Vagina (tissue), 2 donors: ENCODE results near the gene TDRD9. TPM values are rescaled to one million over a fixed set of nuclear protein-coding genes. Genes with fewer than 3 reads are reported as not detected.

ENCODE experiments used
- DNase-seq, 2 donors: peaks; one replicate each; pipeline ENCODE4 v3.0.0-alpha.2; 2017; ENCODE audit errors: extremely low spot score in 2 of 2
- H3K27ac ChIP-seq: fragments of 200-600 bp; sonication (generic); one replicate; pipeline ENCODE4 v1.5.1; 2019
- H3K27me3 ChIP-seq: fragments of 200-600 bp; sonication (generic); one replicate; pipeline ENCODE4 v1.5.1; 2019
- H3K36me3 ChIP-seq, 2 donors: fragments of 200-600 bp; sonication (generic); one replicate each; pipeline ENCODE4 v1.5.1; 2017 to 2019
- H3K4me1 ChIP-seq: fragments of 200-600 bp; sonication (generic); one replicate; pipeline ENCODE4 v1.5.1; 2019
- H3K4me3 ChIP-seq, 2 donors: fragments of 200-600 bp; sonication (generic); 1 replicate in 1 of 2; 2 replicates in 1 of 2; pipeline ENCODE4 v1.5.1; 2016 to 2019
- H3K9me3 ChIP-seq: fragments of 200-600 bp; sonication (generic); one replicate; pipeline ENCODE4 v1.5.1; 2019
- POLR2A ChIP-seq, 2 donors: fragments of 450-650 bp; IDR thresholded peaks; one replicate each; pipeline ENCODE4 v1.6.1; 2017; ENCODE audit warnings: antibody characterized with exemption in 2 of 2, mild to moderate bottlenecking in 2 of 2, moderate library complexity in 2 of 2
- POLR2AphosphoS5 ChIP-seq, 2 donors: sonication (generic); formaldehyde crosslinking; IDR thresholded peaks; one replicate each; pipeline ENCODE4 v1.9.0; 2017; ENCODE audit warnings: antibody characterized with exemption in 2 of 2, mild to moderate bottlenecking in 2 of 2, low read depth in 1 of 2; ENCODE audit not compliant: insufficient read depth in 1 of 2
- intact Hi-C: fragments of 100-400 bp; cut with DNase I; formaldehyde crosslinking; loops from one replicate; pipeline ENCODE4 v1.15.1; 2023
- total RNA-seq: library from RNA; depleted of rRNA; stranded (reverse); fragments of >200 nt; gene quantifications from one replicate; pipeline ENCODE4 v1.2.3, GENCODE V29; 2016
- TF ChIP-seq, protein P1 (sequence below), 3 experiments: fragments of 450-650 bp in 2 of 3; fragments of 200-600 bp in 1 of 3; sonication (generic) in 1 of 3; IDR thresholded peaks; one replicate each; pipeline ENCODE4 v1.5.1; 2017 to 2019; ENCODE audit warnings: antibody characterized with exemption in 3 of 3, mild to moderate bottlenecking in 2 of 3, moderate library complexity in 2 of 3

Gene TDRD9
- total RNA-seq, 1 donor from 2014 or later, result 0.74 TPM

DNA sequence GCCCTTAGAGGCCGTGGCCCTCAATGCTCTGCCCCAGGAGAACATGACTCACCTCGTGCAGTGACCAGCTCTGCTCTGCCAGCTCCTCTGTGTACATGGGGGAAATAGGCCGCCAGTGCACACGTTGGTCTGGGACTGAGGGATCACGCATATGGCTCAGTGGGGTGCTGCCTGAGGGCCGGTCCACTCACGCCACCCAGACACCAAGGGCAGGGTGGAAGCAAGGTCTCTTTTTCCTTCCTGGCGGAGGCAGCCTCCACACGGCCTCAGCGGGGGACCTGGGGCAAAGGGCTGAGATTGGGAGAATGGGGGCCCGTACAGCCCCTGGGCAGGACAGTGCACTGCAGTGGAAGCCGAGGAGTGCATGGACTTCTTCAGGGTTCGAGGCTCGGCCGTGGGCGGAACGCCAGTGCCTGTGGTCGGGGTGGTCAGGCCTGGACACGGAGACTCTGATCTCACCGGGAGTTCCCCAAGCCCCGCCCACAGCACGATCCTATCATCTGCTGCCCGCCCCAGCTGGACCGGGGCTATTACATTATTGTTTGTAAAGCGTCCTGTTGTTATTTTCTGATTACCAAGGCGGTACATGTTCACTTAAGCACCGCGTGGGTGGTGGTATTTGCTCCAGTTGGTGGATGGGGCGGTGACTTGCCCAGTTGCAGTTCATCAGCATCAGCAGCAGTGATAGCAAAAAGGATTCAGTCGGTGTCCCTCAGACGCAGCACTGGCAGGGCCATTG, 38.8 kb upstream of the TDRD9 start:
- H3K27ac ChIP-seq, result no peak overlapping the region
- H3K4me3 ChIP-seq, result no peak overlapping the region
- TF ChIP-seq POLR2AphosphoS5 (IDR thresholded peaks at IDR 0.05; ENCODE audit: insufficient read depth in 1 of 2, low read depth in 1 of 2) (no peak), POLR2A (IDR thresholded peaks at IDR 0.05) (no peak)
- TF ChIP-seq, protein P1, sequence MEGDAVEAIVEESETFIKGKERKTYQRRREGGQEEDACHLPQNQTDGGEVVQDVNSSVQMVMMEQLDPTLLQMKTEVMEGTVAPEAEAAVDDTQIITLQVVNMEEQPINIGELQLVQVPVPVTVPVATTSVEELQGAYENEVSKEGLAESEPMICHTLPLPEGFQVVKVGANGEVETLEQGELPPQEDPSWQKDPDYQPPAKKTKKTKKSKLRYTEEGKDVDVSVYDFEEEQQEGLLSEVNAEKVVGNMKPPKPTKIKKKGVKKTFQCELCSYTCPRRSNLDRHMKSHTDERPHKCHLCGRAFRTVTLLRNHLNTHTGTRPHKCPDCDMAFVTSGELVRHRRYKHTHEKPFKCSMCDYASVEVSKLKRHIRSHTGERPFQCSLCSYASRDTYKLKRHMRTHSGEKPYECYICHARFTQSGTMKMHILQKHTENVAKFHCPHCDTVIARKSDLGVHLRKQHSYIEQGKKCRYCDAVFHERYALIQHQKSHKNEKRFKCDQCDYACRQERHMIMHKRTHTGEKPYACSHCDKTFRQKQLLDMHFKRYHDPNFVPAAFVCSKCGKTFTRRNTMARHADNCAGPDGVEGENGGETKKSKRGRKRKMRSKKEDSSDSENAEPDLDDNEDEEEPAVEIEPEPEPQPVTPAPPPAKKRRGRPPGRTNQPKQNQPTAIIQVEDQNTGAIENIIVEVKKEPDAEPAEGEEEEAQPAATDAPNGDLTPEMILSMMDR (IDR thresholded peaks at IDR 0.05), result no peak
- H3K9me3 ChIP-seq, result no peaks in the 10 kb centered on the region
- no peaks in the 10 kb centered on the region for H3K36me3 ChIP-seq
- H3K27me3 ChIP-seq, result no peaks in the 10 kb centered on the region
- intact Hi-C loops, result loop anchor here (10.0 kb wide), 2 partner anchors 65 to 85 kb away; no protein-coding TSS in a partner anchor
- peaks cover 4% of the 10 kb centered on the region for H3K4me1 ChIP-seq
- no peak for DNase-seq

DNA sequence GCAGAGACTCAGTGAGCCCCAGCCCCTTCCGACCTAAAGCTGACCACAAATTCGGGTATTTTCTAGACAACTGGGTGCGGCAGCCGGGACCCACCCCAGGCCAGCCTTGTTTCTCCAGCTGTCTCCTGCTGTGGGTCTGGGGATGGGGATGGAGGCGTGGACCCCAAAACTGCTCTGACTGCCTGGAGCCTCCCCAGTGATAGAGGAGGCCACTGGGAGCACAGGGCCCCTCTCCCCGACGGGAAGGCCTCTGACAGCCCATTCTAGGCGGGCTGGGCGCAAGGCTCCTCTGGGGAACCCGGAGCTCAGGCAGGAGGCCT, 38.2 kb upstream of the TDRD9 start:
- Histone ChIP-seq H3K9me3 (no peaks in the 10 kb centered on the region), H3K4me1 (peaks cover 4% of the 10 kb centered on the region), H3K4me3 (no peak overlapping the region), H3K27ac (no peak overlapping the region), H3K27me3 (no peaks in the 10 kb centered on the region), H3K36me3 (no peaks in the 10 kb centered on the region)
- intact Hi-C loops, result loop anchor here (10.0 kb wide), 1 partner anchor 85 kb away; no protein-coding TSS in a partner anchor
- no peak for DNase-seq
- TF ChIP-seq POLR2AphosphoS5 (IDR thresholded peaks at IDR 0.05; ENCODE audit: insufficient read depth in 1 of 2, low read depth in 1 of 2), result no peak
- TF ChIP-seq, protein P1 (IDR thresholded peaks at IDR 0.05), result no peak
- no peak for TF ChIP-seq POLR2A (IDR thresholded peaks at IDR 0.05)

DNA sequence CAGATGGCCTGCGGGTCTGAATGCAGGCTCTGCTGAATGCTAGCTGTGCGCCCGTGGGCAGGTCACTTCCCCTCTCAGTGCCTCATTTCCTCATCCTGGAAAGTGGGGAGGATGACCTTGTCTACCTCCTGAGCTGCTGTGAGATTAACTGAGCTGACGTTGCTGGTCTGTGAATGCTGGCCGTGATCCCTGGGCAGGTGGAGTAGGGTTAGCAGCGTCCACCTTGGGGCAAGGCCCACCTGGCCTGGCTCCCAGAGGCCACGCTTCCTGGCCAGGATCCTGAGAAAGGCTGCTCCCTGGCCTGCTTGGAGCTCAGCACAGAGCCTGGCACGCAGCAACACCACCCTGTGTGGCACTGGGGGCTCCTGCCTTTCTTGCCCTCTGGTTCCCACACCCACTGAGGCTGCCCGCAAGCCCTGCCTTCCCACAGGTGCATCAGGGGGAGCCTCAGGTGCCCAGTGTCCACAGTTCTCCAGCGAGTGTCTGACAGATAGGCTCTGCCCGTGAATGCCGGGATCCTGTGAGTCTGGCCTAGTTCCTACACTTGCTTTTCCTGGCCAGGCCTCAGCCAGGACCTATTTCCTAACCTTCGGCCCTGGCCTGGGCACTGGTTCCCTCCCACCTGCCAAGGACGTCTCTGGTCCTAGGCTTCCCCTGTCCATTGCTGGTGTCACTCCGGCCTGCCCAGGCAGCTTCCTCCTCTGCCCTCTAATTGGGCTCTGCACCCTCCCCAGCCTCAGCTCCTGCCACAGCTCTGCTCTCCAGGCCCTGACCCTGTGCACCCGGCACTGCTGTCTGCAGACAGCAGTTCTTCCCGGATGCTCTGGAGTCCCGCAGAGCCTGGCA, 37.2 kb upstream of the TDRD9 start:
- Histone ChIP-seq H3K4me3 (no peak overlapping the region), H3K9me3 (no peaks in the 10 kb centered on the region), H3K27me3 (no peaks in the 10 kb centered on the region), H3K4me1 (peaks cover 4% of the 10 kb centered on the region), H3K36me3 (no peaks in the 10 kb centered on the region), H3K27ac (no peak overlapping the region)
- no peak for DNase-seq
- TF ChIP-seq POLR2A (IDR thresholded peaks at IDR 0.05), result no peak
- no peak for TF ChIP-seq POLR2AphosphoS5 (IDR thresholded peaks at IDR 0.05; ENCODE audit: insufficient read depth in 1 of 2, low read depth in 1 of 2)
- TF ChIP-seq, protein P1 (IDR thresholded peaks at IDR 0.05), result no peak
- intact Hi-C loops, result loop anchor here (10.0 kb wide), 1 partner anchor 86 kb away; no protein-coding TSS in a partner anchor

DNA sequence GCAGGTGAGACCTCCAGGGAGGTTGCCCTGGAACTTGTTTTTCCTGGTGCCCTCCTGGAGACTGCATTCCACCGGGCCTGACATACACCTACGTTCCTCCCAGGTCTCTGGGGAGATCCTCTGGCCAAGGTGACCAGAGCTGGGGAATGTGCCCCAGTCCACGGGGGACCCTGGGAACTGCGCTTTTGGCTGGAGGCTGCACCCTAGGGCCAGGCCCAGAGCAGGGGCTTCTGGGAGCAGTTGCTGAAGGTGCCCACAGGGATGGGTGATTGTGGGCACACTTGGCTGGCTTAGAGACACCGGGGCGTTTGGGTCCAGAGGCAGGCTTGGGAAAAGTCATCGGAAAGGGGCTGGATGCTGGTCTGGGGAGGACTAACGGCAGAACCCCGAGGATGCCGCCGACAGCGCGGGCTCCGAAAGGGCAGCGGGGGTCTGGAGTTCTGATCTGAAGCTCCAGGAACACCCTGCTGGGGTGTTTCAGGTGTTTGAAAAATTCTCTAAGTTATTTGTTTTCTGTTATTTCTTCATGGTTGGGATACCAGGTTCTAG, 36.5 kb upstream of the TDRD9 start:
- Histone ChIP-seq H3K4me3 (no peak overlapping the region), H3K36me3 (no peaks in the 10 kb centered on the region), H3K27ac (no peak overlapping the region), H3K4me1 (peaks cover 4% of the 10 kb centered on the region), H3K9me3 (no peaks in the 10 kb centered on the region), H3K27me3 (no peaks in the 10 kb centered on the region)
- intact Hi-C loops, result loop anchor here (10.0 kb wide), 1 partner anchor 87 kb away; no protein-coding TSS in a partner anchor
- TF ChIP-seq POLR2AphosphoS5 (IDR thresholded peaks at IDR 0.05; ENCODE audit: insufficient read depth in 1 of 2, low read depth in 1 of 2), result no peak
- no peak for TF ChIP-seq POLR2A (IDR thresholded peaks at IDR 0.05)
- TF ChIP-seq, protein P1 (IDR thresholded peaks at IDR 0.05), result no peak
- DNase-seq, result no peak
